Panc1 (cell line): ENCODE results near the gene ZNF284.

ENCODE experiments used
- POLR2AphosphoS5 ChIP-seq: IDR thresholded peaks from 2 replicates; pipeline ENCODE4 v1.6.1; 2012; ENCODE audit warnings: mild to moderate bottlenecking, low read depth, low read length, moderate library complexity
- SIN3A ChIP-seq: IDR thresholded peaks from 2 replicates; pipeline ENCODE4 v1.6.1; 2012; ENCODE audit warnings: low read depth, mild to moderate bottlenecking, low read length, moderate library complexity, borderline replicate concordance; ENCODE audit not compliant: insufficient read depth
- TCF7L2 ChIP-seq: IDR thresholded peaks from 2 replicates; pipeline ENCODE4 v1.6.1; 2011; ENCODE audit warnings: mild to moderate bottlenecking, low read depth, low read length, inconsistent platforms
- TF ChIP-seq, protein P1 (sequence below): fragments of 450-650 bp; IDR thresholded peaks from 2 replicates; pipeline ENCODE4 v1.5.1; 2017; ENCODE audit warnings: mild to moderate bottlenecking
- TF ChIP-seq, protein P2 (sequence below), 2 experiments: IDR thresholded peaks; 2 replicates each; pipeline ENCODE4 v1.6.1; 2011 to 2012; ENCODE audit warnings: low read depth in 2 of 2, control low read depth in 1 of 2, low read length in 1 of 2, mild to moderate bottlenecking in 1 of 2, moderate library complexity in 1 of 2; ENCODE audit not compliant: insufficient read depth in 1 of 2

DNA sequence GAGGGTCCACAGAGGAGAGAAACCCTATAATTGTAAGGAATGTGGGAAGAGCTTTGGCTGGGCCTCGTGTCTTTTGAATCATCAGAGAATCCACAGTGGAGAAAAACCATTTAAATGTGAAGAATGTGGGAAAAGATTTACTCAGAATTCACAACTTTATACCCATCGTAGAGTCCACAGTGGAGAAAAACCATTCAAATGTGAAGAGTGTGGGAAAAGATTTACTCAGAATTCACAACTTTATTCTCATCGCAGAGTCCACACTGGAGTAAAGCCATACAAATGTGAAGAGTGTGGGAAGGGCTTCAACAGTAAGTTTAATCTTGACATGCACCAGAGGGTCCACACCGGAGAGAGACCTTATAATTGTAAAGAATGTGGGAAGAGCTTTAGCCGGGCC lies 60.0 kb downstream of the ZNF284 start:
- TF ChIP-seq, protein P1, sequence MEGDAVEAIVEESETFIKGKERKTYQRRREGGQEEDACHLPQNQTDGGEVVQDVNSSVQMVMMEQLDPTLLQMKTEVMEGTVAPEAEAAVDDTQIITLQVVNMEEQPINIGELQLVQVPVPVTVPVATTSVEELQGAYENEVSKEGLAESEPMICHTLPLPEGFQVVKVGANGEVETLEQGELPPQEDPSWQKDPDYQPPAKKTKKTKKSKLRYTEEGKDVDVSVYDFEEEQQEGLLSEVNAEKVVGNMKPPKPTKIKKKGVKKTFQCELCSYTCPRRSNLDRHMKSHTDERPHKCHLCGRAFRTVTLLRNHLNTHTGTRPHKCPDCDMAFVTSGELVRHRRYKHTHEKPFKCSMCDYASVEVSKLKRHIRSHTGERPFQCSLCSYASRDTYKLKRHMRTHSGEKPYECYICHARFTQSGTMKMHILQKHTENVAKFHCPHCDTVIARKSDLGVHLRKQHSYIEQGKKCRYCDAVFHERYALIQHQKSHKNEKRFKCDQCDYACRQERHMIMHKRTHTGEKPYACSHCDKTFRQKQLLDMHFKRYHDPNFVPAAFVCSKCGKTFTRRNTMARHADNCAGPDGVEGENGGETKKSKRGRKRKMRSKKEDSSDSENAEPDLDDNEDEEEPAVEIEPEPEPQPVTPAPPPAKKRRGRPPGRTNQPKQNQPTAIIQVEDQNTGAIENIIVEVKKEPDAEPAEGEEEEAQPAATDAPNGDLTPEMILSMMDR: no peak
- no peak for TF ChIP-seq POLR2AphosphoS5
- TF ChIP-seq SIN3A: no peak
- TF ChIP-seq TCF7L2: no peak
- TF ChIP-seq, protein P2, sequence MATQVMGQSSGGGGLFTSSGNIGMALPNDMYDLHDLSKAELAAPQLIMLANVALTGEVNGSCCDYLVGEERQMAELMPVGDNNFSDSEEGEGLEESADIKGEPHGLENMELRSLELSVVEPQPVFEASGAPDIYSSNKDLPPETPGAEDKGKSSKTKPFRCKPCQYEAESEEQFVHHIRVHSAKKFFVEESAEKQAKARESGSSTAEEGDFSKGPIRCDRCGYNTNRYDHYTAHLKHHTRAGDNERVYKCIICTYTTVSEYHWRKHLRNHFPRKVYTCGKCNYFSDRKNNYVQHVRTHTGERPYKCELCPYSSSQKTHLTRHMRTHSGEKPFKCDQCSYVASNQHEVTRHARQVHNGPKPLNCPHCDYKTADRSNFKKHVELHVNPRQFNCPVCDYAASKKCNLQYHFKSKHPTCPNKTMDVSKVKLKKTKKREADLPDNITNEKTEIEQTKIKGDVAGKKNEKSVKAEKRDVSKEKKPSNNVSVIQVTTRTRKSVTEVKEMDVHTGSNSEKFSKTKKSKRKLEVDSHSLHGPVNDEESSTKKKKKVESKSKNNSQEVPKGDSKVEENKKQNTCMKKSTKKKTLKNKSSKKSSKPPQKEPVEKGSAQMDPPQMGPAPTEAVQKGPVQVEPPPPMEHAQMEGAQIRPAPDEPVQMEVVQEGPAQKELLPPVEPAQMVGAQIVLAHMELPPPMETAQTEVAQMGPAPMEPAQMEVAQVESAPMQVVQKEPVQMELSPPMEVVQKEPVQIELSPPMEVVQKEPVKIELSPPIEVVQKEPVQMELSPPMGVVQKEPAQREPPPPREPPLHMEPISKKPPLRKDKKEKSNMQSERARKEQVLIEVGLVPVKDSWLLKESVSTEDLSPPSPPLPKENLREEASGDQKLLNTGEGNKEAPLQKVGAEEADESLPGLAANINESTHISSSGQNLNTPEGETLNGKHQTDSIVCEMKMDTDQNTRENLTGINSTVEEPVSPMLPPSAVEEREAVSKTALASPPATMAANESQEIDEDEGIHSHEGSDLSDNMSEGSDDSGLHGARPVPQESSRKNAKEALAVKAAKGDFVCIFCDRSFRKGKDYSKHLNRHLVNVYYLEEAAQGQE (IDR thresholded peaks at IDR 0.05; ENCODE audit: insufficient read depth in 1 of 2, low read depth in 2 of 2, low read length in 1 of 2): no peak
